PC-3 (cell line): ENCODE data around the gene TMEM271. TPM values are rescaled to one million over a fixed set of nuclear protein-coding genes. Genes with fewer than 3 reads are reported as not detected.

Experiments used
- ATAC-seq: fragments of 200-7000 bp; cut with Tn5 transposase; 2 replicates; pipeline ENCODE4 v1.9.1; 2020; ENCODE audit warnings: mild to moderate bottlenecking, moderate library complexity
- BruUV-seq: library from RNA; stranded (reverse); fragments of 400-500 nt; replicated peaks from 2 replicates; lab custom pipeline; 2021; lab: Mats Ljungman, UMichigan
- CTCF ChIA-PET: fragments of 300-600 bp; sonication (Branson Sonifier 250); formaldehyde crosslinking; loops from one replicate; lab custom pipeline; 2022; ENCODE audit warnings: antibody characterized with exemption; lab: Charles Lee
- POLR2A ChIA-PET: fragments of 300-600 bp; sonication (Branson Sonifier 250); formaldehyde crosslinking; loops from one replicate; lab custom pipeline; 2022; ENCODE audit warnings: antibody characterized with exemption; ENCODE audit not compliant: unreplicated experiment; lab: Charles Lee
- DNase-seq: peaks from one replicate; pipeline ENCODE4 v3.0.0-alpha.2; 2015
- H2AFZ ChIP-seq: fragments of 300-600 bp; sonication (generic); 2 replicates; pipeline ENCODE4 v1.6.0; 2016; ENCODE audit warnings: antibody characterized with exemption, low read length
- H3F3A ChIP-seq: fragments of 300-600 bp; sonication (generic); one replicate; pipeline ENCODE4 v1.6.0; 2017; ENCODE audit warnings: antibody characterized with exemption, low read length, control low read depth, mild to moderate bottlenecking; ENCODE audit not compliant: unreplicated experiment
- H3K27ac ChIP-seq: fragments of 300-600 bp; sonication (generic); 2 replicates; pipeline ENCODE4 v1.5.1; 2016; ENCODE audit warnings: mild to moderate bottlenecking, low read length
- H3K27me3 ChIP-seq: fragments of 300-600 bp; sonication (generic); 2 replicates; pipeline ENCODE4 v1.6.1; 2016; ENCODE audit warnings: low read length, mixed read lengths
- H3K36me3 ChIP-seq: fragments of 300-600 bp; sonication (generic); 2 replicates; pipeline ENCODE4 v1.6.1; 2016; ENCODE audit warnings: low read depth, mixed run types, low read length, mixed read lengths
- H3K4me1 ChIP-seq: fragments of 300-600 bp; sonication (generic); 2 replicates; pipeline ENCODE4 v1.5.1; 2016; ENCODE audit warnings: low read length; ENCODE audit not compliant: insufficient read depth
- H3K4me2 ChIP-seq: fragments of 300-600 bp; sonication (generic); 2 replicates; pipeline ENCODE4 v1.6.0; 2016; ENCODE audit warnings: low read length
- H3K4me3 ChIP-seq: fragments of 300-600 bp; sonication (generic); 2 replicates; pipeline ENCODE4 v1.5.1; 2016; ENCODE audit warnings: mild to moderate bottlenecking, low read length, mixed read lengths
- H3K79me2 ChIP-seq: fragments of 300-600 bp; sonication (generic); 2 replicates; pipeline ENCODE4 v1.6.1; 2017; ENCODE audit warnings: low read length, mixed read lengths
- H3K9ac ChIP-seq: fragments of 300-600 bp; sonication (generic); 2 replicates; pipeline ENCODE4 v1.6.0; 2016; ENCODE audit warnings: mild to moderate bottlenecking, low read length
- H3K9me2 ChIP-seq: fragments of 300-600 bp; sonication (generic); replicated peaks from 2 replicates; pipeline ENCODE4 v1.6.1; 2016; ENCODE audit warnings: mixed run types, low read length, mixed read lengths
- H3K9me3 ChIP-seq: fragments of 300-600 bp; sonication (generic); 2 replicates; pipeline ENCODE4 v1.6.1; 2016; ENCODE audit warnings: low read length, mixed read lengths
- H4K20me1 ChIP-seq: fragments of 300-600 bp; sonication (generic); 2 replicates; pipeline ENCODE4 v1.6.1; 2016; ENCODE audit warnings: low read length, mixed read lengths
- EZH2 ChIP-seq: fragments of 300-600 bp; sonication (generic); IDR thresholded peaks from one replicate; pipeline ENCODE4 v1.6.1; 2017; ENCODE audit warnings: antibody characterized with exemption, mild to moderate bottlenecking, low read length; ENCODE audit not compliant: unreplicated experiment
- EZH2phosphoT487 ChIP-seq: fragments of 300-600 bp; sonication (generic); IDR thresholded peaks from 2 replicates; pipeline ENCODE4 v1.6.1; 2018; ENCODE audit warnings: mild to moderate bottlenecking, antibody characterized with exemption, low read length, borderline replicate concordance
- intact Hi-C: fragments of 100-400 bp; cut with micrococcal nuclease; formaldehyde crosslinking; loops from 2 replicates; pipeline ENCODE4 v1.9.0; 2023
- total RNA-seq: library from RNA; depleted of rRNA; stranded (reverse); fragments of >200 nt; gene quantifications from 2 replicates; pipeline ENCODE4 v1.2.3, GENCODE V29; 2014
- TF ChIP-seq, protein P1 (sequence below): fragments of 300-600 bp; sonication (generic); conservative IDR thresholded peaks from 2 replicates; pipeline ENCODE4 v1.5.1; 2017; ENCODE audit warnings: antibody characterized with exemption, low read depth, mild to moderate bottlenecking, low read length

Gene TMEM271
- total RNA-seq, 1 experiment from 2014 or later: not detected

DNA sequence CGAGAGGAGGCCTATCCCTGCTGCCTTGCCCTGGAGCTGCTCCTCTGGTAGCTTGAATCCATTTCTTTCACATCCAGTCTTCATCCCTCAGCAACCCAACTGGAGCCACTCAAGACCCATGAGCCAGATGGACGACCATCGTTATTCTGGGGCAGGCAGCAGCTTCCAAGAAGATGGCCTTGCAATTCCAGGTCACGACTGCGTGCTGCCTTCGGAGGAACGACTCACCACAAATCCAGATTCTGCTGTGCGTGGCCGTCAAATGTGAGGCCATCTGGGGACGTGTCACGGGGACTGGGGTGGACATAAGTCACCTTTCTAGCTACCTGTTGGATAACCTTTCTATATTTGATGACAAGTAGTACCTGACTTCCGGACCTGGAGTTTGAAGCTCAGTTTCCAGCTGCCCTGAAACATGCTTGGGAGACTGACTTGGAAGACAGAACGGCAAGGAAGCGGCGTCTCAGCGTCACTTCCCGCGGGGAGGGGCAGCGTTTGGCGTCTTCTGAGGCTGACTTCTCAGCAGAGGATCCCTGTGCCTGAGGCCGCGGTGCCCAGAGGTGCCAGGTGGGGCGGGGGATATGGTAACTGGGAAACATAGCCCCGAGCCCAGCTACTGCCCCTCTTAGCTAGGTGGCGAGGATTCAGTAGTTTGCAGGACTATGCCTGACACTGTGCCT is 11.7 kb upstream of the TMEM271 start:
- ATAC-seq (no peak), DNase-seq (no peak)
- H2AFZ ChIP-seq: no peak overlapping the region
- intact Hi-C loops: no loop called here
- no peaks in the 10 kb centered on the region for H3K4me1 ChIP-seq
- POLR2A ChIA-PET: no interaction called here
- BruUV-seq: no TSS peak
- H3F3A ChIP-seq: no peaks in the 10 kb centered on the region
- H3K9ac ChIP-seq: no peak overlapping the region
- no peak for TF ChIP-seq EZH2
- no peak for TF ChIP-seq EZH2phosphoT487
- TF ChIP-seq, protein P1, sequence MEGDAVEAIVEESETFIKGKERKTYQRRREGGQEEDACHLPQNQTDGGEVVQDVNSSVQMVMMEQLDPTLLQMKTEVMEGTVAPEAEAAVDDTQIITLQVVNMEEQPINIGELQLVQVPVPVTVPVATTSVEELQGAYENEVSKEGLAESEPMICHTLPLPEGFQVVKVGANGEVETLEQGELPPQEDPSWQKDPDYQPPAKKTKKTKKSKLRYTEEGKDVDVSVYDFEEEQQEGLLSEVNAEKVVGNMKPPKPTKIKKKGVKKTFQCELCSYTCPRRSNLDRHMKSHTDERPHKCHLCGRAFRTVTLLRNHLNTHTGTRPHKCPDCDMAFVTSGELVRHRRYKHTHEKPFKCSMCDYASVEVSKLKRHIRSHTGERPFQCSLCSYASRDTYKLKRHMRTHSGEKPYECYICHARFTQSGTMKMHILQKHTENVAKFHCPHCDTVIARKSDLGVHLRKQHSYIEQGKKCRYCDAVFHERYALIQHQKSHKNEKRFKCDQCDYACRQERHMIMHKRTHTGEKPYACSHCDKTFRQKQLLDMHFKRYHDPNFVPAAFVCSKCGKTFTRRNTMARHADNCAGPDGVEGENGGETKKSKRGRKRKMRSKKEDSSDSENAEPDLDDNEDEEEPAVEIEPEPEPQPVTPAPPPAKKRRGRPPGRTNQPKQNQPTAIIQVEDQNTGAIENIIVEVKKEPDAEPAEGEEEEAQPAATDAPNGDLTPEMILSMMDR: no peak
- peaks cover 21% of the 10 kb centered on the region for H3K27me3 ChIP-seq
- H3K4me2 ChIP-seq: no peak overlapping the region
- H3K79me2 ChIP-seq: no peaks in the 10 kb centered on the region
- CTCF ChIA-PET: interaction anchor here (0.6 kb wide), 1 partner anchor 154 kb away, joined by 3 read pairs; no protein-coding TSS in a partner anchor
- H3K27ac ChIP-seq: no peak overlapping the region
- no peaks in the 10 kb centered on the region for H3K36me3 ChIP-seq
- no peaks in the 10 kb centered on the region for H3K9me3 ChIP-seq
- no peak overlapping the region for H3K4me3 ChIP-seq
- H4K20me1 ChIP-seq: no peaks in the 10 kb centered on the region
- no peaks in the 10 kb centered on the region for H3K9me2 ChIP-seq

GRCh38 chr4:583820-584219 is 7.7 kb upstream of the TMEM271 start:
- Histone ChIP-seq H3K9me2 (no peaks in the 10 kb centered on the region), H3K9ac (no peak overlapping the region), H3F3A (no peaks in the 10 kb centered on the region), H3K4me2 (no peak overlapping the region), H3K4me1 (no peaks in the 10 kb centered on the region), H3K27me3 (peaks cover 21% of the 10 kb centered on the region), H4K20me1 (no peaks in the 10 kb centered on the region), H2AFZ (no peak overlapping the region), H3K9me3 (no peaks in the 10 kb centered on the region), H3K27ac (no peak overlapping the region), H3K4me3 (no peak overlapping the region), H3K79me2 (no peaks in the 10 kb centered on the region), H3K36me3 (no peaks in the 10 kb centered on the region)
- ATAC-seq: no peak
- CTCF ChIA-PET: no interaction called here
- intact Hi-C loops: no loop called here
- DNase-seq: no peak
- POLR2A ChIA-PET: no interaction called here
- no TSS peak for BruUV-seq
- TF ChIP-seq EZH2 (no peak), EZH2phosphoT487 (no peak)
- TF ChIP-seq, protein P1: no peak

DNA sequence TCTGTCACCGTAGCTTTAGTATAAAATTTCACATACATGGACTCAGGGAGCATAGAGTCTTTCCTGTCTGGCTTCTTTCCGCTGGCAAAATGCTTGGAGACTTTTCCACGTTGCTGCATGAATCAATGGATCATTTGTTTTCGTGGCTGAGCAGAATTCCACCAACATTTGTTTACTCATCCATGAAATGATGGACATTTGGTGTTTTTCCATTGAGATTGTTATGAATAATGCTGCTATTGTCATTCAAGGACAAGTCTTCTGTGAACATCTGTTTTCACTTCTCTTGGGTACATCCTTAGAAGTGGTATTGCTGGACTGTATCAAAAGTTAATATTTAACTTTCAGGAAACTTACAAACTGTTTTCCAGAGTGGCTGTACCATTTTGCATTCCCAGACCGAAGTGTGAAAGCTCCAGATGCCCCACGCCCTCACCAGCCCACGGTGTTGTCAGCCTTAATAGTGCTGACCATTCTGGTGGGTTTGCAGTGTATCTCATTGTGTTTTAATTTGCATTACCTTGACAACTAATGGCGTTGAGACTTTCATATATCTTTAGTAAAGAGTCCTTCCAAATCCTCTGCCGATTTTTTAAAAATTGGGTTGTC is 5.8 kb upstream of the TMEM271 start:
- ATAC-seq: no peak
- BruUV-seq: no TSS peak
- Histone ChIP-seq H3K27me3 (peaks cover 31% of the 10 kb centered on the region), H3K36me3 (no peaks in the 10 kb centered on the region), H3K4me3 (no peak overlapping the region), H3K9ac (no peak overlapping the region), H3F3A (no peaks in the 10 kb centered on the region), H3K9me2 (no peaks in the 10 kb centered on the region), H3K4me1 (no peaks in the 10 kb centered on the region), H3K79me2 (no peaks in the 10 kb centered on the region), H3K27ac (no peak overlapping the region), H3K4me2 (no peak overlapping the region), H3K9me3 (no peaks in the 10 kb centered on the region), H4K20me1 (no peaks in the 10 kb centered on the region), H2AFZ (no peak overlapping the region)
- ChIA-PET CTCF (no interaction called here), POLR2A (no interaction called here)
- intact Hi-C loops: no loop called here
- no peak for DNase-seq
- TF ChIP-seq EZH2: no peak
